IPS DF 6.9 (cell line): ENCODE measurements around the gene ST8SIA4.

Source experiments
- DNase-seq: peaks from one replicate; pipeline ENCODE4 v3.0.0-alpha.2; 2013; ENCODE audit warnings: low read depth, low spot score
- H3K27ac ChIP-seq: one replicate; pipeline ENCODE4 v1.5.1; 2013; ENCODE audit warnings: low read length, control low read depth
- H3K27me3 ChIP-seq: 2 replicates; pipeline ENCODE4 v1.6.1; 2013; ENCODE audit warnings: mild to moderate bottlenecking, low read length; ENCODE audit not compliant: control insufficient read depth, insufficient read depth
- H3K36me3 ChIP-seq: 2 replicates; pipeline ENCODE4 v1.6.1; 2013; ENCODE audit warnings: low read length; ENCODE audit not compliant: control insufficient read depth, insufficient read depth
- H3K4me1 ChIP-seq: 2 replicates; pipeline ENCODE4 v1.6.1; 2013; ENCODE audit warnings: low read length; ENCODE audit not compliant: control insufficient read depth, insufficient read depth
- H3K4me3 ChIP-seq: 2 replicates; pipeline ENCODE4 v1.5.1; 2013; ENCODE audit warnings: mild to moderate bottlenecking, low read length
- H3K9me3 ChIP-seq: 2 replicates; pipeline ENCODE4 v1.6.1; 2013; ENCODE audit warnings: low read length, inconsistent platforms; ENCODE audit not compliant: control insufficient read depth, insufficient read depth
- WGBS: extraction: QIAGEN DNeasy Blood & Tissue Kit; methylation state at CpG from one replicate; pipeline ENCODE4 v1.1.7; 2013; ENCODE audit warnings: mixed read lengths, missing lambda C conversion rate; ENCODE audit not compliant: insufficient read length, insufficient coverage; 5-methylcytosine and 5-hydroxymethylcytosine counted together

ST8SIA4 gene

GRCh38 chr5:100768221-100768620 lies 134.9 kb downstream of the ST8SIA4 start:
- no CpG with 5 or more reads among the region's 4 CpGs for WGBS
- H3K36me3 ChIP-seq = no peaks in the 10 kb centered on the region
- no peaks in the 10 kb centered on the region; the same call in 1 of the 2 replicates for H3K4me1 ChIP-seq
- no peaks in the 10 kb centered on the region for H3K9me3 ChIP-seq
- no peak overlapping the region for H3K27ac ChIP-seq
- no peak for DNase-seq
- no peak overlapping the region for H3K4me3 ChIP-seq
- no peaks in the 10 kb centered on the region for H3K27me3 ChIP-seq

GRCh38 chr5:100762995-100763394 lies 140.1 kb downstream of the ST8SIA4 start:
- WGBS = no CpG with 5 or more reads among the region's 1 CpG
- no peaks in the 10 kb centered on the region for H3K9me3 ChIP-seq
- no peak overlapping the region for H3K4me3 ChIP-seq
- no peak for DNase-seq
- no peak overlapping the region for H3K27ac ChIP-seq
- no peaks in the 10 kb centered on the region for H3K36me3 ChIP-seq
- no peaks in the 10 kb centered on the region for H3K27me3 ChIP-seq
- H3K4me1 ChIP-seq = no peaks in the 10 kb centered on the region

- H3K4me1 ChIP-seq = no peaks in the 10 kb centered on the region
- no peaks in the 10 kb centered on the region for H3K36me3 ChIP-seq
- no peak overlapping the region for H3K27ac ChIP-seq
- H3K27me3 ChIP-seq = no peaks in the 10 kb centered on the region
- H3K4me3 ChIP-seq = no peak overlapping the region
- DNase-seq = no peak
- no peaks in the 10 kb centered on the region for H3K9me3 ChIP-seq
These were observed 141.0 kb downstream of the ST8SIA4 start for GRCh38 chr5:100762108-100762507.

- Histone ChIP-seq H3K27me3 (no peaks in the 10 kb centered on the region), H3K4me1 (no peaks in the 10 kb centered on the region), H3K9me3 (no peaks in the 10 kb centered on the region), H3K27ac (no peak overlapping the region), H3K36me3 (no peaks in the 10 kb centered on the region), H3K4me3 (no peak overlapping the region)
- DNase-seq = no peak
These were observed 141.9 kb downstream of the ST8SIA4 start for GRCh38 chr5:100761192-100761591.

GRCh38 chr5:100760688-100761087 lies 142.4 kb downstream of the ST8SIA4 start:
- no CpG with 5 or more reads among the region's 1 CpG for WGBS
- DNase-seq = no peak

GRCh38 chr5:100758780-100759179 lies 144.3 kb downstream of the ST8SIA4 start:
- H3K27me3 ChIP-seq = no peaks in the 10 kb centered on the region
- no peaks in the 10 kb centered on the region for H3K4me1 ChIP-seq
- no peaks in the 10 kb centered on the region for H3K36me3 ChIP-seq
- H3K4me3 ChIP-seq = no peak overlapping the region
- H3K27ac ChIP-seq = no peak overlapping the region
- no peaks in the 10 kb centered on the region for H3K9me3 ChIP-seq
- DNase-seq = no peak
- WGBS = no CpG with 5 or more reads among the region's 1 CpG

More at GRCh38 chr5:100760688-100761087, 142.4 kb downstream of the ST8SIA4 start:
- Histone ChIP-seq H3K4me1 (no peaks in the 10 kb centered on the region), H3K27ac (no peak overlapping the region), H3K36me3 (no peaks in the 10 kb centered on the region), H3K9me3 (no peaks in the 10 kb centered on the region), H3K27me3 (no peaks in the 10 kb centered on the region), H3K4me3 (no peak overlapping the region)

GRCh38 chr5:100758306-100758705 lies 144.8 kb downstream of the ST8SIA4 start:
- Histone ChIP-seq H3K4me3 (no peak overlapping the region), H3K9me3 (no peaks in the 10 kb centered on the region), H3K27me3 (no peaks in the 10 kb centered on the region), H3K27ac (no peak overlapping the region), H3K4me1 (no peaks in the 10 kb centered on the region), H3K36me3 (no peaks in the 10 kb centered on the region)
- WGBS = no CpG with 5 or more reads among the region's 5 CpGs
- DNase-seq = no peak

- Histone ChIP-seq H3K27me3 (no peaks in the 10 kb centered on the region), H3K4me3 (no peak overlapping the region), H3K36me3 (no peaks in the 10 kb centered on the region), H3K9me3 (no peaks in the 10 kb centered on the region), H3K4me1 (no peaks in the 10 kb centered on the region), H3K27ac (no peak overlapping the region)
- no CpG with 5 or more reads among the region's 8 CpGs for WGBS
- DNase-seq = no peak
These were observed 145.5 kb downstream of the ST8SIA4 start for GRCh38 chr5:100757618-100758017.
